GM12878 (cell line): ENCODE data around the gene KCNMB4. TPM values are rescaled to one million over a fixed set of nuclear protein-coding genes. Genes with fewer than 3 reads are reported as not detected.

Experiments used
- ATAC-seq: fragments of 200-7000 bp; cut with Tn5 transposase; 3 replicates; pipeline ENCODE4 v1.9.1; 2020; ENCODE audit warnings: mild to moderate bottlenecking, moderate library complexity
- BruUV-seq: library from RNA; stranded (reverse); fragments of 400-500 nt; replicated peaks from 2 replicates; lab custom pipeline; 2021; lab: Mats Ljungman, UMichigan
- CTCF ChIA-PET: fragments of 300-600 bp; sonication (Branson Sonifier 250); formaldehyde crosslinking; extraction: SDS; loops from one replicate; lab custom pipeline; 2021; ENCODE audit warnings: inconsistent platforms; lab: Yijun Ruan, JAX
- POLR2A ChIA-PET: fragments of 350-600 bp; formaldehyde crosslinking; extraction: SDS; loops from one replicate; lab custom pipeline; 2021; ENCODE audit warnings: inconsistent platforms; lab: Charles Lee
- RAD21 ChIA-PET: fragments of 300-600 bp; sonication (Branson Sonifier 250); formaldehyde crosslinking; loops from one replicate; lab custom pipeline; 2023; ENCODE audit warnings: antibody characterized with exemption; ENCODE audit not compliant: unreplicated experiment; lab: Charles Lee
- SMC1A ChIA-PET: fragments of 300-600 bp; sonication (Branson Sonifier 250); formaldehyde crosslinking; loops from one replicate; lab custom pipeline; 2023; ENCODE audit not compliant: unreplicated experiment, uncharacterized antibody; lab: Charles Lee
- DNase-seq: peaks from one replicate; pipeline ENCODE4 v3.0.0-alpha.2; 2011; ENCODE audit warnings: low read depth, low spot score
- FAIRE-seq: peaks from 3 replicates; lab custom pipeline; 2011; peaks lifted over from hg19 to GRCh38; lab: Jason Lieb, UNC
- H2AFZ ChIP-seq: 2 replicates; pipeline ENCODE4 v1.6.0; 2011; ENCODE audit warnings: low read depth, low read length, control low read depth; ENCODE audit not compliant: control insufficient read depth
- H3K27ac ChIP-seq: 2 replicates; pipeline ENCODE4 v1.5.1; 2011; ENCODE audit warnings: control low read depth; ENCODE audit not compliant: control insufficient read depth, insufficient read depth
- H3K27me3 ChIP-seq, 2 experiments: replicated peaks in 1 of 2; 2 replicates each; pipeline versions ENCODE4 v1.6.0 to v1.6.1; 2011; ENCODE audit warnings: low read length in 1 of 2; ENCODE audit not compliant: control insufficient read depth in 2 of 2, insufficient read depth in 2 of 2
- H3K36me3 ChIP-seq, 2 experiments: 2 replicates each; pipeline ENCODE4 v1.5.1; 2011; ENCODE audit warnings: low read length in 1 of 2; ENCODE audit not compliant: control insufficient read depth in 2 of 2, insufficient read depth in 2 of 2
- H3K4me1 ChIP-seq: 2 replicates; pipeline ENCODE4 v1.6.1; 2011; ENCODE audit warnings: mild to moderate bottlenecking, low read length, moderate library complexity, mixed read lengths; ENCODE audit not compliant: control insufficient read depth, insufficient read depth
- H3K4me2 ChIP-seq: 2 replicates; pipeline ENCODE4 v1.6.0; 2011; ENCODE audit warnings: control low read depth; ENCODE audit not compliant: control insufficient read depth, insufficient read depth
- H3K4me3 ChIP-seq: fragments of 200-600 bp; sonication (generic); 2 replicates; pipeline ENCODE4 v1.5.1; 2016
- H3K79me2 ChIP-seq: 2 replicates; pipeline ENCODE4 v1.6.0; 2011; ENCODE audit warnings: low read length; ENCODE audit not compliant: control insufficient read depth, insufficient read depth
- H3K9ac ChIP-seq: 2 replicates; pipeline ENCODE4 v1.8.0; 2011; ENCODE audit warnings: low read length, control low read depth, mixed read lengths; ENCODE audit not compliant: control insufficient read depth, insufficient read depth
- H3K9me3 ChIP-seq: replicated peaks from 3 replicates; pipeline ENCODE4 v1.5.1; 2011; ENCODE audit warnings: mild to moderate bottlenecking, low read length; ENCODE audit not compliant: control insufficient read depth, insufficient read depth
- H4K20me1 ChIP-seq: 2 replicates; pipeline ENCODE4 v1.6.0; 2011; ENCODE audit not compliant: control insufficient read depth, insufficient read depth
- BHLHE40 ChIP-seq, 2 experiments: fragments of 450-650 bp in 1 of 2; IDR thresholded peaks; 2 replicates each; pipeline ENCODE4 v1.6.1; 2011 to 2017; ENCODE audit warnings: low read depth in 2 of 2, borderline replicate concordance in 1 of 2, improper control_type of control experiment in 1 of 2, low read length in 1 of 2, mild to moderate bottlenecking in 1 of 2
- CHD4 ChIP-seq: fragments of 200-600 bp; sonication (generic); IDR thresholded peaks from 2 replicates; pipeline ENCODE4 v1.6.1; 2016; ENCODE audit warnings: mild to moderate bottlenecking
- CUX1 ChIP-seq: IDR thresholded peaks from 2 replicates; pipeline ENCODE4 v1.6.1; 2012; ENCODE audit warnings: improper control_type of control experiment, low read depth, low read length; ENCODE audit not compliant: insufficient replicate concordance
- KDM1A ChIP-seq: fragments of 200-600 bp; sonication (generic); IDR thresholded peaks from 2 replicates; pipeline ENCODE4 v1.6.1; 2016; ENCODE audit warnings: borderline replicate concordance
- NKRF ChIP-seq: fragments of 450-650 bp; conservative IDR thresholded peaks from 2 replicates; pipeline ENCODE4 v1.6.1; 2017; ENCODE audit warnings: mild to moderate bottlenecking, moderate library complexity
- USF2 ChIP-seq: IDR thresholded peaks from 2 replicates; pipeline ENCODE4 v1.6.1; 2011; ENCODE audit warnings: low read depth, low read length, improper control_type of control experiment, borderline replicate concordance
- ZNF24 ChIP-seq: fragments of 450-650 bp; IDR thresholded peaks from 2 replicates; pipeline ENCODE4 v1.6.1; 2017; ENCODE audit warnings: antibody characterized with exemption, mild to moderate bottlenecking
- in situ Hi-C: fragments of 300-500 bp; cut with MboI; formaldehyde crosslinking; loops from 9 replicates; pipeline ENCODE4 v1.14.3; 2018; ENCODE audit warnings: mixed read lengths
- intact Hi-C: fragments of 100-400 bp; cut with micrococcal nuclease; formaldehyde crosslinking; loops from one replicate; pipeline ENCODE4 v1.14.2; 2022; ENCODE audit not compliant: unreplicated experiment
- polyA plus RNA-seq, 11 experiments: library from polyadenylated mRNA; depleted of rRNA in 4 of 11; unstranded in 6 of 11; stranded (reverse) in 5 of 11; fragments of >200 nt; fragmentation: Nextera tagmentation in 4 of 11; fragmentation: Illumina TruSeq in 1 of 11; extraction: Ambion mirVana in 4 of 11; extraction: Trizol in 1 of 11; gene quantifications; 1 replicate in 1 of 11; 2 replicates in 10 of 11; pipeline versions ENCODE4 v1.2.1 to v1.2.3, GENCODE V29; 2011 to 2016; ENCODE audit warnings: inconsistent platforms in 2 of 11, missing spikeins in 2 of 11, low read depth in 1 of 11
- total RNA-seq, 4 experiments: library from RNA; depleted of rRNA in 3 of 4; stranded (reverse); fragments of >200 nt in 3 of 4; fragmentation: Illumina TruSeq in 1 of 4; extraction: Trizol in 1 of 4; gene quantifications; 2 replicates each; pipeline versions ENCODE4 v1.2.1 to v1.2.3, GENCODE V29; 2013 to 2021

Gene KCNMB4
- total and polyA plus RNA-seq, 10 of the 15 experiments (the other 5 are each of a cell fraction or from before 2014, with no cell fraction given), result 0.06 to 0.37 (median 0.16) TPM; not detected in 2

DNA sequence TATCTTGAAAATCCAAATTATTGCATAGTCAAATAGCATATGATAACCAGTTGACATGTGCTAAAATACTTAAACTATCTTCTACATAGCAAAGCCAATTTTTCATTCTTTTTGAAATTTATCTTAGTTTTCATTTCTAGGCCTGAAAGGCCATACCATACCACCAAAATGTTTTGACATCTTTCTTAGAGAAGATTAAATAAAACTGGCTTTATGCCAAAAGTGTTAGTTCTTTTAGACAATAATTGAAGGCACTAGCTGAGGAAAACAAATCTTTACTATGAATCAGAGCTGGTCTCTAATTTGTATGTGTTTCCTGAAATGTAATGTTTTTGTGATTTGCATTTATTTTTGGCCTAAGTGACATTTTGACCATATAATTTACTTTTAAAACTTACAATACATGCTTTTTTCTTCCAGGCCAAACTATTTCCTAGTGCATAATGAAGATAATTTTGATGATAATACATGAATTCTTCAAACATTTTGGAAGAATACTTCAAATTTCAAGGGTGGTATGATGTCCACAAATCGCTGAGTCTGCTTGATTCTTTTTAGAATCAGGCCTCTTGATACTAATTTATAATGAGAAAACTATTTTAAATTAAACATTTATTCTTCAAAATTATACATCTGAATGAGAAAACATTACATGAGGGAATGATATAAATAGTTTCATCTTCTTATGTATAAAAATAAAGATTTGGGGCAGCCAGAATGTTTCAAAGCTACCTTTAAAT lies 6.5 kb upstream of the KCNMB4 start (continued):
- TF ChIP-seq CUX1 (no peak), USF2 (no peak), KDM1A (no peak)

DNA sequence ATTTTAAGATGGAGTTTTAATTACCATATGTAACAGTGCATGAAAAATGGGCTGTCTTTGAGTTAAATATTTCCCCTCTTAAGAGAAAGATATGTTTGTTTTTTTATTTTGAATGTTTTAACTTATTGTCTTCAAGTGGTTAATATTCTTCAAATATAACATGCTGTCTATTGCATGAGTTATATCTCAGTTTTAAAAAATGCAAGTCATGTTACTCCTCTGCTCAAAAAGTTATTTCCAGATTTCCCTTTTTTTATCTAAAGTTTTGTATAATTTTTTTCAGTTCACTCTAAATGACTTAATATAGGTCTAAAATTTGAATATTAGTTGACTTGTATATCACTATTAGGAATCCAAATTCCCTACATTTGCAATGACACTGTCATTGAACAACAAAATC lies 5.9 kb upstream of the KCNMB4 start:
- Histone ChIP-seq H3K4me3 (no peak overlapping the region), H3K27ac (no peak overlapping the region), H2AFZ (no peak overlapping the region), H3K4me2 (no peak overlapping the region), H3K9ac (no peak overlapping the region), H3K9me3 (no peaks in the 10 kb centered on the region), H4K20me1 (no peaks in the 10 kb centered on the region), H3K27me3 (peaks cover 0 to 7% of the 10 kb centered on the region in 2 experiments; a peak in 2 of 4 replicates), H3K79me2 (no peaks in the 10 kb centered on the region), H3K4me1 (peaks cover 6% of the 10 kb centered on the region), H3K36me3 (no peaks in the 10 kb centered on the region)
- no peak for FAIRE-seq
- in situ Hi-C loops, result no loop called here
- no peak for DNase-seq
- ChIA-PET POLR2A (no interaction called here), RAD21 (no interaction called here), SMC1A (no interaction called here), CTCF (no interaction called here)
- intact Hi-C loops, result no loop called here
- BruUV-seq, result no TSS peak
- no peak for ATAC-seq
- TF ChIP-seq CUX1 (no peak), ZNF24 (no peak), BHLHE40 (IDR thresholded peaks at IDR 0.05; ENCODE audit: borderline replicate concordance in 1 of 2, low read depth in 2 of 2, low read length in 1 of 2) (no peak), NKRF (no peak), CHD4 (no peak)
